Panc1 (cell line): ENCODE results near the gene RAB7A. TPM values are rescaled to one million over a fixed set of nuclear protein-coding genes. Genes with fewer than 3 reads are reported as not detected.

ENCODE experiments used
- ATAC-seq: fragments of 200-7000 bp; cut with Tn5 transposase; 2 replicates; pipeline ENCODE4 v1.9.1; 2020; ENCODE audit warnings: mild to moderate bottlenecking, moderate library complexity
- BruUV-seq: library from RNA; stranded (reverse); fragments of 400-500 nt; replicated peaks from 2 replicates; lab custom pipeline; 2021; lab: Mats Ljungman, UMichigan
- CTCF ChIA-PET: fragments of 300-600 bp; sonication (Branson Sonifier 250); formaldehyde crosslinking; loops from one replicate; lab custom pipeline; 2022; ENCODE audit warnings: antibody characterized with exemption; lab: Charles Lee
- POLR2A ChIA-PET: fragments of 300-600 bp; sonication (Branson Sonifier 250); formaldehyde crosslinking; loops from one replicate; lab custom pipeline; 2022; ENCODE audit warnings: antibody characterized with exemption; lab: Charles Lee
- DNase-seq: peaks from one replicate; pipeline ENCODE4 v3.0.0-alpha.2; 2010; ENCODE audit warnings: low read depth, low spot score
- H3K27ac ChIP-seq: 2 replicates; pipeline ENCODE4 v1.5.1; 2011; ENCODE audit warnings: mild to moderate bottlenecking, low read length, inconsistent platforms
- H3K27me3 ChIP-seq: fragments of 200-500 bp; sonication (Bioruptor generic); 2 replicates; pipeline ENCODE4 v1.6.0; 2014; ENCODE audit warnings: low read length, inconsistent platforms; ENCODE audit not compliant: control insufficient read depth, insufficient read depth
- H3K36me3 ChIP-seq: fragments of 200-500 bp; sonication (Bioruptor generic); 2 replicates; pipeline ENCODE4 v1.5.1; 2014; ENCODE audit warnings: inconsistent platforms, mild to moderate bottlenecking, low read length, moderate library complexity; ENCODE audit not compliant: control insufficient read depth, insufficient read depth
- H3K4me1 ChIP-seq: 2 replicates; pipeline ENCODE4 v1.5.1; 2011; ENCODE audit warnings: inconsistent platforms, mild to moderate bottlenecking, low read length, moderate library complexity; ENCODE audit not compliant: control insufficient read depth, insufficient read depth
- H3K4me3 ChIP-seq, 2 experiments: 2 replicates each; pipeline ENCODE4 v1.5.1; 2011 to 2012; ENCODE audit warnings: low read depth in 2 of 2, low read length in 2 of 2, mild to moderate bottlenecking in 2 of 2, inconsistent platforms in 1 of 2, moderate library complexity in 1 of 2
- H3K9me3 ChIP-seq: fragments of 200-500 bp; sonication (Bioruptor generic); 2 replicates; pipeline ENCODE4 v1.5.1; 2014; ENCODE audit warnings: low read depth, mild to moderate bottlenecking, inconsistent platforms, low read length, moderate library complexity; ENCODE audit not compliant: control insufficient read depth, insufficient read depth
- CTCF ChIP-seq: fragments of 450-650 bp; IDR thresholded peaks from 2 replicates; pipeline ENCODE4 v1.5.1; 2017; ENCODE audit warnings: mild to moderate bottlenecking
- POLR2AphosphoS5 ChIP-seq: IDR thresholded peaks from 2 replicates; pipeline ENCODE4 v1.6.1; 2012; ENCODE audit warnings: mild to moderate bottlenecking, low read depth, low read length, moderate library complexity
- REST ChIP-seq, 2 experiments: IDR thresholded peaks; 2 replicates each; pipeline ENCODE4 v1.6.1; 2011 to 2012; ENCODE audit warnings: low read depth in 2 of 2, control low read depth in 1 of 2, low read length in 1 of 2, mild to moderate bottlenecking in 1 of 2, moderate library complexity in 1 of 2; ENCODE audit not compliant: insufficient read depth in 1 of 2
- SIN3A ChIP-seq: IDR thresholded peaks from 2 replicates; pipeline ENCODE4 v1.6.1; 2012; ENCODE audit warnings: low read depth, mild to moderate bottlenecking, low read length, moderate library complexity, borderline replicate concordance; ENCODE audit not compliant: insufficient read depth
- TCF7L2 ChIP-seq: IDR thresholded peaks from 2 replicates; pipeline ENCODE4 v1.6.1; 2011; ENCODE audit warnings: mild to moderate bottlenecking, low read depth, low read length, inconsistent platforms
- in situ Hi-C: cut with HindIII; loops from 2 replicates; pipeline ENCODE4 v1.10.0; 2016; ENCODE audit warnings: low sequenced_read_pairs, low pct_unique_long_range_greater_than_20kb
- intact Hi-C: fragments of 100-400 bp; cut with micrococcal nuclease; formaldehyde crosslinking; loops from one replicate; pipeline ENCODE4 v1.10.0; 2022; ENCODE audit not compliant: unreplicated experiment
- total RNA-seq: library from RNA; stranded (reverse); gene quantifications from one replicate; pipeline ENCODE4 v1.2.1, GENCODE V29; 2021; ENCODE audit not compliant: unreplicated experiment

RAB7A gene
- total RNA-seq, 1 experiment from 2014 or later = 386 TPM

GRCh38 chr3:128813097-128813496 is 87.1 kb downstream of the RAB7A start:
- ChIA-PET CTCF (no interaction called here), POLR2A (no interaction called here)
- Histone ChIP-seq H3K36me3 (peaks cover 20% of the 10 kb centered on the region), H3K27ac (no peak overlapping the region), H3K9me3 (no peaks in the 10 kb centered on the region), H3K4me3 (no peak overlapping the region), H3K27me3 (no peaks in the 10 kb centered on the region), H3K4me1 (no peaks in the 10 kb centered on the region)
- TF ChIP-seq POLR2AphosphoS5 = no peak
- TF ChIP-seq SIN3A = no peak
- TF ChIP-seq REST (IDR thresholded peaks at IDR 0.05; ENCODE audit: insufficient read depth in 1 of 2, low read depth in 2 of 2, low read length in 1 of 2) = no peak
- TF ChIP-seq TCF7L2 = no peak
- TF ChIP-seq CTCF = no peak
- intact Hi-C loops = no loop called here
- no TSS peak for BruUV-seq
- ATAC-seq = no peak
- DNase-seq = no peak
- in situ Hi-C loops = no loop called here

GRCh38 chr3:128814060-128814459 is 88.1 kb downstream of the RAB7A start:
- Histone ChIP-seq H3K4me3 (no peak overlapping the region), H3K4me1 (no peaks in the 10 kb centered on the region), H3K9me3 (no peaks in the 10 kb centered on the region), H3K36me3 (peaks cover 11% of the 10 kb centered on the region), H3K27me3 (no peaks in the 10 kb centered on the region), H3K27ac (no peak overlapping the region)
- CTCF ChIA-PET = no interaction called here
- ATAC-seq = no peak
- intact Hi-C loops = no loop called here
- no peak for DNase-seq
- TF ChIP-seq REST (IDR thresholded peaks at IDR 0.05; ENCODE audit: insufficient read depth in 1 of 2, low read depth in 2 of 2, low read length in 1 of 2) (no peak), TCF7L2 (no peak), POLR2AphosphoS5 (no peak), SIN3A (no peak), CTCF (no peak)
- POLR2A ChIA-PET = no interaction called here
- no TSS peak for BruUV-seq
- in situ Hi-C loops = no loop called here
